ENCODE results near the gene AQP7.
"Not testable (repeated sequence)": the region's sequence is repeated elsewhere in the genome, so short reads cannot be mapped to it uniquely, and the experiment has no call there.

DNA sequence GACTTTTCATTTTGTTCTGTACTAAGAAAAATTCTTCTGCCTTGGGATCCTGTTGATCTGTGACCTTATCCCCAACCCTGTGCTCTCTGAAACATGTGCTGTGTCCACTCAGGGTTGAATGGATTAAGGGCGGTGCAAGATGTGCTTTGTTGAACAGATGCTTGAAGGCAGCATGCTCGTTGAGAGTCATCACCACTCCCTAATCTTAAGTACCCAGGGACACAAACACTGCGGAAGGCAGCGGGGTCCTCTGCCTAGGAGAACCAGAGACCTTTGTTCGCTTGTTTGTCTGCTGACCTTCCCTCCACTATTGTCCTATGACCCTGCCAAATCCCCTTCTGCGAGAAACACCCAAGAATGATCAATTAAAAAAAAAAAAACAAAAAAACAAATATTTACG is 21.7 kb upstream of the AQP7 start:
- TF ChIP-seq, protein P1, sequence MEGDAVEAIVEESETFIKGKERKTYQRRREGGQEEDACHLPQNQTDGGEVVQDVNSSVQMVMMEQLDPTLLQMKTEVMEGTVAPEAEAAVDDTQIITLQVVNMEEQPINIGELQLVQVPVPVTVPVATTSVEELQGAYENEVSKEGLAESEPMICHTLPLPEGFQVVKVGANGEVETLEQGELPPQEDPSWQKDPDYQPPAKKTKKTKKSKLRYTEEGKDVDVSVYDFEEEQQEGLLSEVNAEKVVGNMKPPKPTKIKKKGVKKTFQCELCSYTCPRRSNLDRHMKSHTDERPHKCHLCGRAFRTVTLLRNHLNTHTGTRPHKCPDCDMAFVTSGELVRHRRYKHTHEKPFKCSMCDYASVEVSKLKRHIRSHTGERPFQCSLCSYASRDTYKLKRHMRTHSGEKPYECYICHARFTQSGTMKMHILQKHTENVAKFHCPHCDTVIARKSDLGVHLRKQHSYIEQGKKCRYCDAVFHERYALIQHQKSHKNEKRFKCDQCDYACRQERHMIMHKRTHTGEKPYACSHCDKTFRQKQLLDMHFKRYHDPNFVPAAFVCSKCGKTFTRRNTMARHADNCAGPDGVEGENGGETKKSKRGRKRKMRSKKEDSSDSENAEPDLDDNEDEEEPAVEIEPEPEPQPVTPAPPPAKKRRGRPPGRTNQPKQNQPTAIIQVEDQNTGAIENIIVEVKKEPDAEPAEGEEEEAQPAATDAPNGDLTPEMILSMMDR (IDR thresholded peaks at IDR 0.05), result not testable (repeated sequence)
- TF ChIP-seq POLR2A (IDR thresholded peaks at IDR 0.05), result not testable (repeated sequence)

Data from lower leg skin (tissue), 3 donors.